HL-60 (cell line): Measurements from ENCODE around the gene NOS1.

Experiments used
- GABPA ChIP-seq: IDR thresholded peaks from 2 replicates; pipeline ENCODE4 v1.6.1; 2012; ENCODE audit warnings: low read depth
- POLR2AphosphoS5 ChIP-seq: IDR thresholded peaks from 2 replicates; pipeline ENCODE4 v1.6.1; 2012; ENCODE audit warnings: low read depth
- SPI1 ChIP-seq: IDR thresholded peaks from 2 replicates; pipeline ENCODE4 v1.6.1; 2012; ENCODE audit warnings: low read depth, mild to moderate bottlenecking, borderline replicate concordance
- TF ChIP-seq, protein P1 (sequence below): IDR thresholded peaks from one replicate; pipeline ENCODE4 v1.5.1; 2011; ENCODE audit warnings: low read length, control low read depth, inconsistent platforms; ENCODE audit not compliant: insufficient read depth
- TF ChIP-seq, protein P2 (sequence below): IDR thresholded peaks from 2 replicates; pipeline ENCODE4 v1.6.1; 2012; ENCODE audit warnings: low read depth; ENCODE audit not compliant: insufficient replicate concordance

DNA sequence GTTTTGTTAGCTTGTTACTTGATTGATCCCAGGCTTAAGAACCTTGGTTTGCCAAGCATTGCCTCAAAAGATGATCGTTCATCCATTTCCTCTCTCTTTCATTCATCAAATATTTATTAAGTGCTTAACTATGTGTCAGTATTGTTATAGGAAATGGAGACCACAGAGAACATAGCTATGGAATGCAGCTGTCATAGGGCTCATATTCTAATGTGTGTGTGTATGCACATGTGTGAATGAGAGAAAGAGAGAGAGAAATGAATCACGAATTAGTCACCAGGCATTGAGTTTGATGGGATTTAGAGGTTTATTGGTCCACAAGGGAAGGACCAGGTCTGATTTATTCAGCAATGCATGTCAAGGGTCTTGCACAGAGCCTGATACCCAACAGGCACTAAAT lies 100.2 kb downstream of the NOS1 start:
- TF ChIP-seq POLR2AphosphoS5 (no peak), GABPA (no peak), SPI1 (no peak)
- TF ChIP-seq, protein P1, sequence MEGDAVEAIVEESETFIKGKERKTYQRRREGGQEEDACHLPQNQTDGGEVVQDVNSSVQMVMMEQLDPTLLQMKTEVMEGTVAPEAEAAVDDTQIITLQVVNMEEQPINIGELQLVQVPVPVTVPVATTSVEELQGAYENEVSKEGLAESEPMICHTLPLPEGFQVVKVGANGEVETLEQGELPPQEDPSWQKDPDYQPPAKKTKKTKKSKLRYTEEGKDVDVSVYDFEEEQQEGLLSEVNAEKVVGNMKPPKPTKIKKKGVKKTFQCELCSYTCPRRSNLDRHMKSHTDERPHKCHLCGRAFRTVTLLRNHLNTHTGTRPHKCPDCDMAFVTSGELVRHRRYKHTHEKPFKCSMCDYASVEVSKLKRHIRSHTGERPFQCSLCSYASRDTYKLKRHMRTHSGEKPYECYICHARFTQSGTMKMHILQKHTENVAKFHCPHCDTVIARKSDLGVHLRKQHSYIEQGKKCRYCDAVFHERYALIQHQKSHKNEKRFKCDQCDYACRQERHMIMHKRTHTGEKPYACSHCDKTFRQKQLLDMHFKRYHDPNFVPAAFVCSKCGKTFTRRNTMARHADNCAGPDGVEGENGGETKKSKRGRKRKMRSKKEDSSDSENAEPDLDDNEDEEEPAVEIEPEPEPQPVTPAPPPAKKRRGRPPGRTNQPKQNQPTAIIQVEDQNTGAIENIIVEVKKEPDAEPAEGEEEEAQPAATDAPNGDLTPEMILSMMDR, result no peak
- TF ChIP-seq, protein P2, sequence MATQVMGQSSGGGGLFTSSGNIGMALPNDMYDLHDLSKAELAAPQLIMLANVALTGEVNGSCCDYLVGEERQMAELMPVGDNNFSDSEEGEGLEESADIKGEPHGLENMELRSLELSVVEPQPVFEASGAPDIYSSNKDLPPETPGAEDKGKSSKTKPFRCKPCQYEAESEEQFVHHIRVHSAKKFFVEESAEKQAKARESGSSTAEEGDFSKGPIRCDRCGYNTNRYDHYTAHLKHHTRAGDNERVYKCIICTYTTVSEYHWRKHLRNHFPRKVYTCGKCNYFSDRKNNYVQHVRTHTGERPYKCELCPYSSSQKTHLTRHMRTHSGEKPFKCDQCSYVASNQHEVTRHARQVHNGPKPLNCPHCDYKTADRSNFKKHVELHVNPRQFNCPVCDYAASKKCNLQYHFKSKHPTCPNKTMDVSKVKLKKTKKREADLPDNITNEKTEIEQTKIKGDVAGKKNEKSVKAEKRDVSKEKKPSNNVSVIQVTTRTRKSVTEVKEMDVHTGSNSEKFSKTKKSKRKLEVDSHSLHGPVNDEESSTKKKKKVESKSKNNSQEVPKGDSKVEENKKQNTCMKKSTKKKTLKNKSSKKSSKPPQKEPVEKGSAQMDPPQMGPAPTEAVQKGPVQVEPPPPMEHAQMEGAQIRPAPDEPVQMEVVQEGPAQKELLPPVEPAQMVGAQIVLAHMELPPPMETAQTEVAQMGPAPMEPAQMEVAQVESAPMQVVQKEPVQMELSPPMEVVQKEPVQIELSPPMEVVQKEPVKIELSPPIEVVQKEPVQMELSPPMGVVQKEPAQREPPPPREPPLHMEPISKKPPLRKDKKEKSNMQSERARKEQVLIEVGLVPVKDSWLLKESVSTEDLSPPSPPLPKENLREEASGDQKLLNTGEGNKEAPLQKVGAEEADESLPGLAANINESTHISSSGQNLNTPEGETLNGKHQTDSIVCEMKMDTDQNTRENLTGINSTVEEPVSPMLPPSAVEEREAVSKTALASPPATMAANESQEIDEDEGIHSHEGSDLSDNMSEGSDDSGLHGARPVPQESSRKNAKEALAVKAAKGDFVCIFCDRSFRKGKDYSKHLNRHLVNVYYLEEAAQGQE, result no peak
